VCaP (cell line): Measurements from ENCODE around the gene FMNL3.
"Not testable (repeated sequence)": the region's sequence is repeated elsewhere in the genome, so short reads cannot be mapped to it uniquely, and the experiment has no call there.

ENCODE experiments used
- H3K27ac ChIP-seq: fragments of 450-650 bp; 2 replicates; pipeline ENCODE4 v1.5.1; 2017
- CTCF ChIP-seq: fragments of 450-650 bp; conservative IDR thresholded peaks from 2 replicates; pipeline ENCODE4 v1.5.1; 2017; ENCODE audit warnings: mild to moderate bottlenecking, moderate library complexity

The FMNL3 gene

GRCh38 chr12:49741882-49742620, 34.8 kb upstream of the FMNL3 start:
- no peak for TF ChIP-seq CTCF
- H3K27ac ChIP-seq: peak overlapping the region; percentile 97

- peak within 1 kb of the TSS; percentile 97 for H3K27ac ChIP-seq
- peak; percentile 99 for TF ChIP-seq CTCF
Observed at GRCh38 chr12:49740930-49741881, 34.0 kb upstream of the FMNL3 start, which contains the start of gene TMBIM6. TMBIM6 (plus strand) TSS chr12:49741557; CDS start chr12:49752494, 10,937 bp downstream.

- H3K27ac ChIP-seq: peak overlapping the region; percentile 97
Observed at GRCh38 chr12:49740277-49740676, 33.1 kb upstream of the FMNL3 start.

GRCh38 chr12:49738721-49739120, 31.5 kb upstream of the FMNL3 start:
- H3K27ac ChIP-seq: not testable (repeated sequence)

- not testable (repeated sequence) for H3K27ac ChIP-seq
Observed at GRCh38 chr12:49734900-49735299, 27.7 kb upstream of the FMNL3 start.

GRCh38 chr12:49733219-49734017, 26.2 kb upstream of the FMNL3 start:
- no peak overlapping the region for H3K27ac ChIP-seq
- TF ChIP-seq CTCF: no peak

GRCh38 chr12:49730568-49731101, 23.4 kb upstream of the FMNL3 start:
- no peak overlapping the region for H3K27ac ChIP-seq
- TF ChIP-seq CTCF: no peak

GRCh38 chr12:49730050-49730449, 22.8 kb upstream of the FMNL3 start:
- no peak overlapping the region for H3K27ac ChIP-seq
- TF ChIP-seq CTCF: no peak
